GM18517 (cell line): ENCODE measurements around the gene TBC1D2B.

ENCODE experiments used
- ATAC-seq: cut with Tn5 transposase; IDR thresholded peaks from one replicate; pipeline ENCODE4 v1.9.1; 2021; ENCODE audit warnings: mild to moderate bottlenecking, moderate library complexity; ENCODE audit not compliant: unreplicated experiment

Gene TBC1D2B

GRCh38 chr15:78075490-78076230 is 1.9 kb downstream of the TBC1D2B start:
- ATAC-seq, result no peak

GRCh38 chr15:78073046-78073787 is 4.3 kb downstream of the TBC1D2B start:
- ATAC-seq, result no peak

- ATAC-seq, result no peak
Observed at GRCh38 chr15:78072080-78072892, 5.2 kb downstream of the TBC1D2B start.

- no peak for ATAC-seq
Observed at GRCh38 chr15:78071383-78071782, 6.1 kb downstream of the TBC1D2B start.

GRCh38 chr15:78070049-78070700 is 7.3 kb downstream of the TBC1D2B start:
- no peak for ATAC-seq

GRCh38 chr15:78069462-78070029 is 8.0 kb downstream of the TBC1D2B start:
- ATAC-seq, result no peak

GRCh38 chr15:78069052-78069414 is 8.5 kb downstream of the TBC1D2B start:
- peak; percentile 10 for ATAC-seq

- ATAC-seq, result no peak
Observed at GRCh38 chr15:78067328-78068228, 9.9 kb downstream of the TBC1D2B start.

- ATAC-seq, result peak; percentile 55
Observed at GRCh38 chr15:78065973-78066946, 11.3 kb downstream of the TBC1D2B start.

- no peak for ATAC-seq
Observed at GRCh38 chr15:78065284-78065872, 12.1 kb downstream of the TBC1D2B start.

- no peak for ATAC-seq
Observed at GRCh38 chr15:78064544-78064943, 13.0 kb downstream of the TBC1D2B start.

GRCh38 chr15:78063970-78064385 is 13.5 kb downstream of the TBC1D2B start:
- no peak for ATAC-seq

- no peak for ATAC-seq
Observed at GRCh38 chr15:78063217-78063616, 14.3 kb downstream of the TBC1D2B start.

GRCh38 chr15:78061963-78062427 is 15.5 kb downstream of the TBC1D2B start:
- no peak for ATAC-seq

GRCh38 chr15:78060232-78060631 is 17.3 kb downstream of the TBC1D2B start:
- ATAC-seq, result no peak

- ATAC-seq, result no peak
Observed at GRCh38 chr15:78059110-78059839, 18.2 kb downstream of the TBC1D2B start.

- no peak for ATAC-seq
Observed at GRCh38 chr15:78058401-78058935, 19.0 kb downstream of the TBC1D2B start.
